Colonic mucosa (tissue), 4 donors: ENCODE data around the gene HADH. TPM values are rescaled to one million over a fixed set of nuclear protein-coding genes. Genes with fewer than 3 reads are reported as not detected.

Source experiments
- DNase-seq: peaks from one replicate; pipeline ENCODE4 v3.0.0-alpha.2; 2020
- H3K27ac ChIP-seq: fragments of 200-600 bp; one replicate; pipeline ENCODE4 v1.8.0; 2021
- H3K27me3 ChIP-seq: fragments of 200-600 bp; one replicate; pipeline ENCODE4 v1.8.0; 2021
- H3K36me3 ChIP-seq: fragments of 200-600 bp; one replicate; pipeline ENCODE4 v1.8.0; 2021
- H3K4me1 ChIP-seq: fragments of 200-600 bp; one replicate; pipeline ENCODE4 v1.8.0; 2021; ENCODE audit warnings: mild to moderate bottlenecking
- H3K4me3 ChIP-seq: fragments of 200-600 bp; one replicate; pipeline ENCODE4 v1.8.0; 2021
- H3K9ac ChIP-seq, 2 donors: one replicate each; pipeline ENCODE4 v1.7.0; 2013; ENCODE audit warnings: control low read depth in 2 of 2, low read depth in 2 of 2, low read length in 2 of 2
- H3K9me3 ChIP-seq: fragments of 200-600 bp; one replicate; pipeline ENCODE4 v1.8.0; 2021
- CTCF ChIP-seq: fragments of 200-600 bp; IDR thresholded peaks from one replicate; pipeline ENCODE4 v1.8.0; 2022; ENCODE audit warnings: antibody characterized with exemption, mild to moderate bottlenecking
- intact Hi-C: fragments of 100-400 bp; cut with DNase I; formaldehyde crosslinking; loops from one replicate; pipeline ENCODE4 v1.14.1; 2022
- total RNA-seq, 2 donors: library from RNA; stranded (reverse); fragmentation: NEBNext Ultra II Directional in 1 of 2; extraction: Animal tissue kit (Norgen Biotek cat#: 25700) in 1 of 2; gene quantifications; one replicate each; pipeline ENCODE4 v1.2.1, GENCODE V29; 2021
- donor health status: healthy.
- donor health status: DM: no; HTN: no; CAD: no.
- donor health status: DM: no; HTN: no; CAD: no.

Gene HADH
- total RNA-seq, 2 donors from 2014 or later = 121 to 213 TPM

DNA sequence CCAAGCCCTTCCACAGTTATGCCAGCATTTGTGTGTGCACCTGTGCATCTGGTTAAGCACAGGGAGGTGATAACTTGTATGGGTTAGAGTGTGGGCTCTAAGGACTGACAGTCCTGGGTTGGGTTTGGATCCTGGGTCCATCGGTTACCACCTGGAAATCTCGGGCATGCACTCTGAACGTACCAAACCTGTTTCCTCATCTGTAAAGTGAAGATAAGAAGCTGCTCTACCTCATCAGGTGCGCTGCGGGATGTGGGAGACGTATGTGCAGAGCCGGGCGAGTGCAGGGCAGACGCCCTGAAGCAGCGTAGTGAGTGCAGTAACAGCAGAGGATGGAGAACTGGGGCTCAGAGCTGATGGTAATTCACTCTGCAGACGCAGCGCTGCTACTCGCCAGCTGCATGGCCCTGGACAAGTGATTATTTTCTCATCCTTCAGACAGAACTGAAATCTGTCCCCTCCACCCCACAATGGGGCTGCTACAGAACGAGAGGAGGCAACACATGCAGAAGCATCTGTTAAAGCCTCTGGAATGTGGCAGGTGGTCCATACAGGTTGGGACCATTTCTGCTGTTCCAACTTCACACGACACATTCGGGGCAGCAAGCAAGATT, 64.4 kb downstream of the HADH start:
- Histone ChIP-seq H3K36me3 (no peaks in the 10 kb centered on the region), H3K4me1 (no peaks in the 10 kb centered on the region), H3K9me3 (no peaks in the 10 kb centered on the region), H3K27me3 (no peaks in the 10 kb centered on the region), H3K27ac (no peak overlapping the region), H3K4me3 (no peak overlapping the region), H3K9ac (no peak overlapping the region)
- TF ChIP-seq CTCF = no peak
- intact Hi-C loops = no loop called here
- no peak for DNase-seq

DNA sequence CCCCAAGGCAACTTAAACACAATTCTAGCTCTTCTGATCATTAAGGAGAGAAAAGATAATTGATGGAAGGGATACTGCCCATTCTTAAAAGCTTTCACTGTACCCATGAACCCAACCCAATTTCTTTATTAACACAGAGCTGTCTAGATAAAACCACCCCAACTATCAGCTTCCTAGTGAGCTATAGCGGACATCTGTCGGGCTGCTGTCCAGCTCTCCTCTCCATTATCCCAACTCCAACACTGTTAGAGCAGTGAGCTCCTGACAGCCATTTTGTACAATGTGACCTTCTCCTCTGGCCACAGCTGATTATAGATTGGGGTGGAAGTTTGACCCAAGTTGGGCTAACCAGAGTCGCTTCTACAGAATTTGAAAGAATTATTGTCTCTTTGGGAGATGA, 66.1 kb downstream of the HADH start:
- Histone ChIP-seq H3K9ac (no peak overlapping the region), H3K27me3 (no peaks in the 10 kb centered on the region), H3K27ac (no peak overlapping the region), H3K4me1 (no peaks in the 10 kb centered on the region), H3K9me3 (no peaks in the 10 kb centered on the region), H3K4me3 (no peak overlapping the region), H3K36me3 (no peaks in the 10 kb centered on the region)
- no peak for DNase-seq
- intact Hi-C loops = no loop called here
- TF ChIP-seq CTCF = no peak

- intact Hi-C loops = no loop called here
- TF ChIP-seq CTCF = no peak
- no peaks in the 10 kb centered on the region for H3K9me3 ChIP-seq
- no peaks in the 10 kb centered on the region for H3K4me1 ChIP-seq
- H3K27ac ChIP-seq = no peak overlapping the region
- H3K4me3 ChIP-seq = no peak overlapping the region
- DNase-seq = no peak
- H3K36me3 ChIP-seq = no peaks in the 10 kb centered on the region
- no peak overlapping the region for H3K9ac ChIP-seq
- H3K27me3 ChIP-seq = no peaks in the 10 kb centered on the region
Measured at GRCh38 chr4:108056418-108056817, 66.7 kb downstream of the HADH start.

- Histone ChIP-seq H3K27me3 (no peaks in the 10 kb centered on the region), H3K27ac (no peak overlapping the region), H3K4me3 (no peak overlapping the region), H3K9me3 (no peaks in the 10 kb centered on the region), H3K4me1 (no peaks in the 10 kb centered on the region), H3K9ac (no peak overlapping the region), H3K36me3 (no peaks in the 10 kb centered on the region)
- no peak for DNase-seq
- intact Hi-C loops = no loop called here
- TF ChIP-seq CTCF = no peak
Measured at GRCh38 chr4:108058685-108059440, 69.2 kb downstream of the HADH start.

DNA sequence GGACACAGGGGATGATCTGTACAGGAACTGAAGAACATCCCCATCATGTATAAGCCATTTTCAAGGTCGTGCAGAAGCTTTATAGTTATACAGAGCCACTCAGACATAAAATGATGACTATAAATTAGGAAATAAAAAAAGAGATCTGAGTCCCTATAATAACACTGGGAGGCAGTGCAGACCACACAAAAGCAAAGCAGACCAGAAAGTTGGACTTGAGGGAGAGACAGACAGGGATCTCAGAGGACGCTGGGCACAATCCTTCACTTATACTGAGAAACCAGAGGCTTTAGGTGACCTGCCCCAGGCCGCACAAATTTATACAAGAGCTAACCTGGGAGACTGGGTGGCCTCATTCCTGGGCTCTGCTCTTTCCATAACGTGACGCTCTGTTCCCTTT, 70.5 kb downstream of the HADH start:
- intact Hi-C loops = no loop called here
- DNase-seq = no peak
- Histone ChIP-seq H3K36me3 (no peaks in the 10 kb centered on the region), H3K4me1 (no peaks in the 10 kb centered on the region), H3K4me3 (no peak overlapping the region), H3K27me3 (no peaks in the 10 kb centered on the region), H3K9ac (no peak overlapping the region), H3K9me3 (no peaks in the 10 kb centered on the region), H3K27ac (no peak overlapping the region)
- TF ChIP-seq CTCF = no peak
